ENCODE data around the gene SCAMP2. TPM values are rescaled to one million over a fixed set of nuclear protein-coding genes. Genes with fewer than 3 reads are reported as not detected.

SCAMP2 gene
- polyA plus RNA-seq, 3 donors, result 124 to 158 (median 124) TPM

DNA sequence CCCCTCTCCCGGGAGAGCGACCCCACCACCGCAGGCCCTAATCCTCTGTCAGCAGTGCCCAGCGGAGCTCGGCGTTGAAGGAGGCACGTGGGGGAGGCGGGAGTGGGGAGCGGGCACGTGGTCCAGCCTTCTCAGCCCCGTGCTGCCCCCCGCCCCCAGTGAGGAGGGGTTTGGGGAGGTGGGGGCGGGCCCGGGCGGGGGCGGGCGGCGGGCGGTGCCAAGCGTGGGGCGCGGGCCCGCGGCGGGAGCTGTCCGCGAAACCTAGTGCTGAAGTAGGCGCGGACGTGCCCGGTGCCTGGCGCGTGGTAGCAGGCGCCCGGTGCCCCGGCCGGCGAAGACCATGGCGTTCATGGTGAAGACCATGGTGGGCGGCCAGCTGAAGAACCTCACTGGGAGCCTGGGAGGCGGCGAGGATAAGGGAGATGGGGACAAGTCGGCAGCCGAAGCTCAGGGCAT is 46.8 kb downstream of the SCAMP2 start, which contains the start of gene CPLX3:
Gene CPLX3 (plus strand): TSS at position 264 of the 456 bp plus-strand sequence. CDS start 77 bp downstream, at position 341.
- Histone ChIP-seq H3K9me3 (replicated peaks in 1 of 2; ENCODE audit: control insufficient read depth in 1 of 2, insufficient read depth in 1 of 2, low read length in 2 of 2) (no peaks in the 10 kb centered on the region), H3K27ac (ENCODE audit: low read depth in 1 of 2, low read length in 2 of 2) (no peak within 1 kb of the TSS), H3K9ac (ENCODE audit: insufficient read depth, low read length, poor library complexity, severe bottlenecking) (no peak within 1 kb of the TSS), H3K79me2 (ENCODE audit: insufficient read depth, low read length) (no peaks in the 10 kb centered on the region), H3K27me3 (ENCODE audit: control insufficient read depth in 2 of 2, insufficient read depth in 2 of 2, low read length in 2 of 2) (peaks cover 4 to 33% of the 10 kb centered on the region in 2 donors), H4K20me1 (ENCODE audit: insufficient read depth, low read length) (no peaks in the 10 kb centered on the region), H3K36me3 (replicated peaks in 1 of 2; ENCODE audit: control insufficient read depth in 1 of 2, insufficient read depth in 2 of 2, low read length in 2 of 2) (no peaks in the 10 kb centered on the region), H2AFZ (ENCODE audit: insufficient read depth, low read depth, low read length, poor library complexity, severe bottlenecking) (no peak within 1 kb of the TSS), H3K4me1 (ENCODE audit: control insufficient read depth in 1 of 2, insufficient read depth in 2 of 2, low read length in 2 of 2) (peaks cover 0 to 3% of the 10 kb centered on the region in 2 donors), H3K4me2 (replicated peaks; ENCODE audit: extremely low read depth, low read length, poor library complexity, severe bottlenecking) (no peak within 1 kb of the TSS), H3K4me3 (replicated peaks in 1 of 3; ENCODE audit: low read depth in 2 of 3, low read length in 3 of 3) (no peak within 1 kb of the TSS)
- TF ChIP-seq, protein P1, sequence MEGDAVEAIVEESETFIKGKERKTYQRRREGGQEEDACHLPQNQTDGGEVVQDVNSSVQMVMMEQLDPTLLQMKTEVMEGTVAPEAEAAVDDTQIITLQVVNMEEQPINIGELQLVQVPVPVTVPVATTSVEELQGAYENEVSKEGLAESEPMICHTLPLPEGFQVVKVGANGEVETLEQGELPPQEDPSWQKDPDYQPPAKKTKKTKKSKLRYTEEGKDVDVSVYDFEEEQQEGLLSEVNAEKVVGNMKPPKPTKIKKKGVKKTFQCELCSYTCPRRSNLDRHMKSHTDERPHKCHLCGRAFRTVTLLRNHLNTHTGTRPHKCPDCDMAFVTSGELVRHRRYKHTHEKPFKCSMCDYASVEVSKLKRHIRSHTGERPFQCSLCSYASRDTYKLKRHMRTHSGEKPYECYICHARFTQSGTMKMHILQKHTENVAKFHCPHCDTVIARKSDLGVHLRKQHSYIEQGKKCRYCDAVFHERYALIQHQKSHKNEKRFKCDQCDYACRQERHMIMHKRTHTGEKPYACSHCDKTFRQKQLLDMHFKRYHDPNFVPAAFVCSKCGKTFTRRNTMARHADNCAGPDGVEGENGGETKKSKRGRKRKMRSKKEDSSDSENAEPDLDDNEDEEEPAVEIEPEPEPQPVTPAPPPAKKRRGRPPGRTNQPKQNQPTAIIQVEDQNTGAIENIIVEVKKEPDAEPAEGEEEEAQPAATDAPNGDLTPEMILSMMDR (IDR thresholded peaks at IDR 0.05), result no peak
- Mint-ChIP-seq H3K4me1 (peaks cover 3% of the 10 kb centered on the region), H3K27me3 (ENCODE audit: low read depth in 3 of 3) (peaks cover 28 to 36% (median 36%) of the 10 kb centered on the region in 3 donors), H3K36me3 (no peaks in the 10 kb centered on the region), H3K4me3 (peak within 1 kb of the TSS in 1 of 2 donors; percentile 50), H3K9me3 (peaks cover 0 to 2% (median 0%) of the 10 kb centered on the region in 7 donors), H3K27ac (no peak within 1 kb of the TSS)
- DNase-seq, result no peak
- intact Hi-C loops (cut with micrococcal nuclease), result no loop called here
- WGBS (ENCODE audit: insufficient coverage), result 3% methylated on average over 21 of the region's 44 CpGs

GRCh38 chr15:74825866-74826265 is 47.3 kb downstream of the SCAMP2 start:
- H3K79me2 ChIP-seq (ENCODE audit: insufficient read depth, low read length), result no peaks in the 10 kb centered on the region
- Mint-ChIP-seq H3K4me3 (no peak overlapping the region), H3K9me3 (peaks cover 0 to 2% (median 0%) of the 10 kb centered on the region in 7 donors), H3K27me3 (ENCODE audit: low read depth in 3 of 3) (peaks cover 28 to 36% (median 36%) of the 10 kb centered on the region in 3 donors), H3K27ac (no peak overlapping the region), H3K36me3 (no peaks in the 10 kb centered on the region), H3K4me1 (peaks cover 7% of the 10 kb centered on the region)
- intact Hi-C loops (cut with micrococcal nuclease), result no loop called here
- H3K27me3 ChIP-seq (ENCODE audit: control insufficient read depth in 2 of 2, insufficient read depth in 2 of 2, low read length in 2 of 2), result peaks cover 4 to 33% of the 10 kb centered on the region in 2 donors
- WGBS (ENCODE audit: insufficient coverage), result no CpG with 5 or more reads among the region's 10 CpGs
- no peak overlapping the region for H3K9ac ChIP-seq (ENCODE audit: insufficient read depth, low read length, poor library complexity, severe bottlenecking)
- DNase-seq, result no peak
- no peak overlapping the region for H3K4me3 ChIP-seq (replicated peaks in 1 of 3; ENCODE audit: low read depth in 2 of 3, low read length in 3 of 3)
- peaks cover 0 to 9% of the 10 kb centered on the region in 2 donors for H3K4me1 ChIP-seq (ENCODE audit: control insufficient read depth in 1 of 2, insufficient read depth in 2 of 2, low read length in 2 of 2)
- no peaks in the 10 kb centered on the region for H3K36me3 ChIP-seq (replicated peaks in 1 of 2; ENCODE audit: control insufficient read depth in 1 of 2, insufficient read depth in 2 of 2, low read length in 2 of 2)
- H3K4me2 ChIP-seq (replicated peaks; ENCODE audit: extremely low read depth, low read length, poor library complexity, severe bottlenecking), result no peak overlapping the region
- no peaks in the 10 kb centered on the region for H3K9me3 ChIP-seq (replicated peaks in 1 of 2; ENCODE audit: control insufficient read depth in 1 of 2, insufficient read depth in 1 of 2, low read length in 2 of 2)
- TF ChIP-seq, protein P1 (IDR thresholded peaks at IDR 0.05), result no peak
- no peaks in the 10 kb centered on the region for H4K20me1 ChIP-seq (ENCODE audit: insufficient read depth, low read length)
- H3K27ac ChIP-seq (ENCODE audit: low read depth in 1 of 2, low read length in 2 of 2), result no peak overlapping the region
- no peak overlapping the region for H2AFZ ChIP-seq (ENCODE audit: insufficient read depth, low read depth, low read length, poor library complexity, severe bottlenecking)

Data from CD14-positive monocyte (primary cell).